Measurements from ENCODE around the gene GPN3. TPM values are rescaled to one million over a fixed set of nuclear protein-coding genes. Genes with fewer than 3 reads are reported as not detected.

The GPN3 gene
- total and polyA plus RNA-seq, 4 donors, result 20.4 to 26.9 (median 24.1) TPM

- TF ChIP-seq, protein P1, sequence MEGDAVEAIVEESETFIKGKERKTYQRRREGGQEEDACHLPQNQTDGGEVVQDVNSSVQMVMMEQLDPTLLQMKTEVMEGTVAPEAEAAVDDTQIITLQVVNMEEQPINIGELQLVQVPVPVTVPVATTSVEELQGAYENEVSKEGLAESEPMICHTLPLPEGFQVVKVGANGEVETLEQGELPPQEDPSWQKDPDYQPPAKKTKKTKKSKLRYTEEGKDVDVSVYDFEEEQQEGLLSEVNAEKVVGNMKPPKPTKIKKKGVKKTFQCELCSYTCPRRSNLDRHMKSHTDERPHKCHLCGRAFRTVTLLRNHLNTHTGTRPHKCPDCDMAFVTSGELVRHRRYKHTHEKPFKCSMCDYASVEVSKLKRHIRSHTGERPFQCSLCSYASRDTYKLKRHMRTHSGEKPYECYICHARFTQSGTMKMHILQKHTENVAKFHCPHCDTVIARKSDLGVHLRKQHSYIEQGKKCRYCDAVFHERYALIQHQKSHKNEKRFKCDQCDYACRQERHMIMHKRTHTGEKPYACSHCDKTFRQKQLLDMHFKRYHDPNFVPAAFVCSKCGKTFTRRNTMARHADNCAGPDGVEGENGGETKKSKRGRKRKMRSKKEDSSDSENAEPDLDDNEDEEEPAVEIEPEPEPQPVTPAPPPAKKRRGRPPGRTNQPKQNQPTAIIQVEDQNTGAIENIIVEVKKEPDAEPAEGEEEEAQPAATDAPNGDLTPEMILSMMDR (IDR thresholded peaks at IDR 0.05; ENCODE audit: control extremely low read depth, extremely low read depth), result peak; percentile 93
- no peaks in the 10 kb centered on the region for H3K27me3 ChIP-seq (ENCODE audit: control insufficient read depth in 3 of 3, insufficient read depth in 3 of 3, low read length in 2 of 3)
- ATAC-seq (ENCODE audit: insufficient read depth, low FRiP score) (peak; percentile 96), DNase-seq (peak; percentile 95 to 97 (median 97))
- peaks cover 0 to 11% (median 5%) of the 10 kb centered on the region in 5 donors for H3K4me1 ChIP-seq (ENCODE audit: control insufficient read depth in 5 of 5, insufficient read depth in 5 of 5, low read length in 5 of 5)
- H3K4me3 ChIP-seq, result peak within 1 kb of the TSS; percentile 66
- peaks cover 0 to 13% (median 5%) of the 10 kb centered on the region in 4 donors for H3K36me3 ChIP-seq (ENCODE audit: control insufficient read depth in 4 of 4, insufficient read depth in 4 of 4, low read length in 4 of 4)
- H3K9ac ChIP-seq (ENCODE audit: insufficient read depth in 1 of 2, low read length in 2 of 2), result peak within 1 kb of the TSS; percentile 86 to 88
- H3K27ac ChIP-seq (ENCODE audit: low read depth in 1 of 2, low read length in 1 of 2), result peak within 1 kb of the TSS; percentile 85 to 89
- WGBS, 2 donors, result 0 to 1% methylated on average over 43 to 51 of the region's 51 CpGs
- H3K9me3 ChIP-seq (ENCODE audit: control insufficient read depth in 4 of 4, insufficient read depth in 3 of 4, low read length in 3 of 4), result no peaks in the 10 kb centered on the region
Observed at GRCh38 chr12:110449799-110450497, 18.1 kb downstream of the GPN3 start, which contains the start of gene ARPC3. Gene ARPC3, minus strand, starts transcription at chr12:110450337. Its CDS starts 77 bp downstream, at chr12:110450260.

DNA sequence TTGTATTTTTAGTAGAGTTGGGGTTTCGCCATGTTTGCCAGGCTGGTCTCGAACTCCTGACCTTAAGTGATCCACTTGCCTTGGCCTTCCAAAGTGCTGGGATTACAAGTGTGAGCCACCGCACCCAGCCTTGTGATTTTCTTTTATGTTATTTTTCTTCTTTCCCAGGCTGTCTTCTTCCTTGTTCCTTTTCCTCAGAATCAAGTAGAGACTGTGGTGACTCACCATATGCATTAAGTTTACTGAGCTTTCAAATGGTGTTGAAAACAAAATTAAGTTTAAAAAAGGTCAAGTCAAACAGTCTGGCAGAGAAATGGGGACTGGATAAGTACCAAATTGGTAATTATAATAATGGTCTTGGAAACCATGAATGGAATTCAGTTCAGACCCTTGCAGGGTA is 23.6 kb downstream of the GPN3 start:
- no peak for DNase-seq
- Histone ChIP-seq H3K9ac (ENCODE audit: insufficient read depth in 1 of 2, low read length in 2 of 2) (no peak overlapping the region), H3K36me3 (ENCODE audit: control insufficient read depth in 4 of 4, insufficient read depth in 4 of 4, low read length in 4 of 4) (peaks cover 9 to 20% (median 19%) of the 10 kb centered on the region in 4 donors), H3K27ac (ENCODE audit: low read depth in 1 of 2, low read length in 1 of 2) (no peak overlapping the region), H3K27me3 (ENCODE audit: control insufficient read depth in 3 of 3, insufficient read depth in 3 of 3, low read length in 2 of 3) (no peaks in the 10 kb centered on the region), H3K4me3 (no peak overlapping the region), H3K9me3 (ENCODE audit: control insufficient read depth in 4 of 4, insufficient read depth in 3 of 4, low read length in 3 of 4) (no peaks in the 10 kb centered on the region), H3K4me1 (ENCODE audit: control insufficient read depth in 5 of 5, insufficient read depth in 5 of 5, low read length in 5 of 5) (peaks cover 0 to 11% (median 5%) of the 10 kb centered on the region in 5 donors)
- 98 to 99% methylated on average over 3 of the region's 3 CpGs for WGBS, 2 donors
- TF ChIP-seq, protein P1 (IDR thresholded peaks at IDR 0.05; ENCODE audit: control extremely low read depth, extremely low read depth), result no peak
- ATAC-seq (ENCODE audit: insufficient read depth, low FRiP score), result no peak

DNA sequence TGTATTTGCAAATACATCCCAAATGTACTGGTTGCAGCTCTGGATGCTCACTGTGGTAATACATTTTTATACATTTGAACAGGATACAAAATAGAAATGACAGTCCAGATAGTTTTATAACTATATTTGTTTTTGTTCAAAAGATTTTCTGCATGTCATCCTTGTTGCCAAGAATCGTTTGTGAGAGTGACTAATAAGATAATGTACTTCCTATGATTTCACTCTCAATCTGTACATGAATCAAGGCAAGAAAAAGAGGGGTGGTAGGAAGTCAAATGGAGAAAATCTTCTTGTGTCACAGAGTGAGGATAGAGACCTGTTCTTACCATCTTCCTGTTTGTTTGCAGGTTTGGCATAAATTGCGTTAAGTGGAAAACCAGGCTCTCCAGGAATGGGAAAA is 31.8 kb downstream of the GPN3 start:
- Histone ChIP-seq H3K4me1 (ENCODE audit: control insufficient read depth in 5 of 5, insufficient read depth in 5 of 5, low read length in 5 of 5) (no peaks in the 10 kb centered on the region), H3K4me3 (no peak overlapping the region), H3K27me3 (ENCODE audit: control insufficient read depth in 3 of 3, insufficient read depth in 3 of 3, low read length in 2 of 3) (no peaks in the 10 kb centered on the region), H3K36me3 (ENCODE audit: control insufficient read depth in 4 of 4, insufficient read depth in 4 of 4, low read length in 4 of 4) (peaks cover 22 to 33% (median 25%) of the 10 kb centered on the region in 4 donors), H3K9me3 (ENCODE audit: control insufficient read depth in 4 of 4, insufficient read depth in 3 of 4, low read length in 3 of 4) (no peaks in the 10 kb centered on the region), H3K9ac (ENCODE audit: insufficient read depth in 1 of 2, low read length in 2 of 2) (no peak overlapping the region), H3K27ac (ENCODE audit: low read depth in 1 of 2, low read length in 1 of 2) (no peak overlapping the region)
- ATAC-seq (ENCODE audit: insufficient read depth, low FRiP score) (no peak), DNase-seq (no peak)
- 54 to 56% methylated on average over 2 of the region's 2 CpGs for WGBS, 2 donors
- TF ChIP-seq, protein P1 (IDR thresholded peaks at IDR 0.05; ENCODE audit: control extremely low read depth, extremely low read depth), result no peak

All from lung (tissue), 12 donors.